ENCODE results near the gene COG5. TPM values are rescaled to one million over a fixed set of nuclear protein-coding genes. Genes with fewer than 3 reads are reported as not detected.

The COG5 gene
- total RNA-seq, 1 donor from 2014 or later, result 36.3 TPM

GRCh38 chr7:107322015-107322414 is 241.7 kb downstream of the COG5 start:
- DNase-seq (ENCODE audit: low read depth) (no peak), FAIRE-seq (no peak)
- Histone ChIP-seq H3K27me3 (ENCODE audit: control insufficient read depth, insufficient read depth, low read length) (no peaks in the 10 kb centered on the region), H3K36me3 (ENCODE audit: control insufficient read depth, insufficient read depth, low read length) (no peaks in the 10 kb centered on the region), H3K4me3 (ENCODE audit: low read depth, low read length) (no peak overlapping the region)
- TF ChIP-seq CTCF (IDR thresholded peaks at IDR 0.05; ENCODE audit: insufficient read depth, low read length, severe bottlenecking), result no peak

GRCh38 chr7:107321611-107322010 is 242.1 kb downstream of the COG5 start:
- DNase-seq (ENCODE audit: low read depth), result no peak
- no peak overlapping the region for H3K4me3 ChIP-seq (ENCODE audit: low read depth, low read length)
- no peaks in the 10 kb centered on the region for H3K36me3 ChIP-seq (ENCODE audit: control insufficient read depth, insufficient read depth, low read length)
- FAIRE-seq, result no peak
- H3K27me3 ChIP-seq (ENCODE audit: control insufficient read depth, insufficient read depth, low read length), result no peaks in the 10 kb centered on the region
- TF ChIP-seq CTCF (IDR thresholded peaks at IDR 0.05; ENCODE audit: insufficient read depth, low read length, severe bottlenecking), result no peak

GRCh38 chr7:107319724-107320228 is 243.9 kb downstream of the COG5 start:
- DNase-seq (ENCODE audit: low read depth) (no peak), FAIRE-seq (no peak)
- TF ChIP-seq CTCF (IDR thresholded peaks at IDR 0.05; ENCODE audit: insufficient read depth, low read length, severe bottlenecking), result no peak
- H3K4me3 ChIP-seq (ENCODE audit: low read depth, low read length), result no peak overlapping the region
- H3K27me3 ChIP-seq (ENCODE audit: control insufficient read depth, insufficient read depth, low read length), result no peaks in the 10 kb centered on the region
- H3K36me3 ChIP-seq (ENCODE audit: control insufficient read depth, insufficient read depth, low read length), result no peaks in the 10 kb centered on the region

GRCh38 chr7:107318523-107319160 is 245.1 kb downstream of the COG5 start:
- H3K36me3 ChIP-seq (ENCODE audit: control insufficient read depth, insufficient read depth, low read length), result no peaks in the 10 kb centered on the region
- peak; percentile 26 for DNase-seq (ENCODE audit: low read depth)
- no peak for TF ChIP-seq CTCF (IDR thresholded peaks at IDR 0.05; ENCODE audit: insufficient read depth, low read length, severe bottlenecking)
- no peaks in the 10 kb centered on the region for H3K27me3 ChIP-seq (ENCODE audit: control insufficient read depth, insufficient read depth, low read length)
- FAIRE-seq, result no peak
- H3K4me3 ChIP-seq (ENCODE audit: low read depth, low read length), result no peak overlapping the region

- FAIRE-seq (no peak), DNase-seq (ENCODE audit: low read depth) (no peak)
- TF ChIP-seq CTCF (IDR thresholded peaks at IDR 0.05; ENCODE audit: insufficient read depth, low read length, severe bottlenecking), result no peak
- H3K27me3 ChIP-seq (ENCODE audit: control insufficient read depth, insufficient read depth, low read length), result no peaks in the 10 kb centered on the region
- H3K4me3 ChIP-seq (ENCODE audit: low read depth, low read length), result no peak overlapping the region
- no peaks in the 10 kb centered on the region for H3K36me3 ChIP-seq (ENCODE audit: control insufficient read depth, insufficient read depth, low read length)
Observed at GRCh38 chr7:107315716-107316220, 248.0 kb downstream of the COG5 start.

GRCh38 chr7:107313355-107313754 is 250.4 kb downstream of the COG5 start:
- DNase-seq (ENCODE audit: low read depth) (no peak), FAIRE-seq (no peak)
- Histone ChIP-seq H3K27me3 (ENCODE audit: control insufficient read depth, insufficient read depth, low read length) (no peaks in the 10 kb centered on the region), H3K36me3 (ENCODE audit: control insufficient read depth, insufficient read depth, low read length) (no peaks in the 10 kb centered on the region), H3K4me3 (ENCODE audit: low read depth, low read length) (no peak overlapping the region)
- TF ChIP-seq CTCF (IDR thresholded peaks at IDR 0.05; ENCODE audit: insufficient read depth, low read length, severe bottlenecking), result no peak

Data from bronchial epithelial cell (primary cell).